Muscle of leg (tissue), 11 donors: ENCODE measurements around the gene CPT1B. TPM values are rescaled to one million over a fixed set of nuclear protein-coding genes. Genes with fewer than 3 reads are reported as not detected.
A peak's percentile ranks its signal among the peaks of the same experiment; 100 is the strongest.

Experiments
- DNase-seq: peaks from one replicate; pipeline ENCODE4 v3.0.0; 2013
- H3K27ac ChIP-seq: one replicate; pipeline ENCODE4 v1.5.1; 2013; ENCODE audit warnings: mild to moderate bottlenecking, low read length, control low read depth
- H3K27me3 ChIP-seq: one replicate; pipeline ENCODE4 v1.6.1; 2013; ENCODE audit warnings: low read length; ENCODE audit not compliant: control insufficient read depth, insufficient read depth
- H3K36me3 ChIP-seq: one replicate; pipeline ENCODE4 v1.6.1; 2013; ENCODE audit warnings: low read length; ENCODE audit not compliant: control insufficient read depth, insufficient read depth
- H3K4me1 ChIP-seq: one replicate; pipeline ENCODE4 v1.6.1; 2013; ENCODE audit warnings: low read length; ENCODE audit not compliant: control insufficient read depth, insufficient read depth
- H3K4me3 ChIP-seq: one replicate; pipeline ENCODE4 v1.5.1; 2013; ENCODE audit warnings: low read length, control low read depth
- H3K9me3 ChIP-seq: replicated peaks from 2 replicates; pipeline ENCODE4 v1.6.1; 2013; ENCODE audit warnings: low read depth, low read length; ENCODE audit not compliant: control insufficient read depth
- WGBS: methylation state at CpG from one replicate; pipeline ENCODE4 v1.1.5; 2013; ENCODE audit warnings: missing lambda C conversion rate; ENCODE audit not compliant: insufficient coverage; 5-methylcytosine and 5-hydroxymethylcytosine counted together
- polyA plus RNA-seq, 8 donors: library from polyadenylated mRNA; unstranded; fragments of 120-200 nt; gene quantifications; one replicate each; pipeline versions ENCODE4 v1.2.1 to v1.2.3, GENCODE V29; 2013; ENCODE audit warnings: inconsistent platforms in 1 of 8, low replicate concordance in 1 of 8; ENCODE audit not compliant: insufficient read length in 8 of 8, insufficient read depth in 1 of 8
- total RNA-seq: library from RNA; stranded (reverse); fragments of 120-200 nt; gene quantifications from one replicate; pipeline ENCODE4 v1.2.4, GENCODE V29; 2013

Gene CPT1B
- total and polyA plus RNA-seq, 9 donors = 24.5 to 66.6 (median 43.0) TPM

DNA sequence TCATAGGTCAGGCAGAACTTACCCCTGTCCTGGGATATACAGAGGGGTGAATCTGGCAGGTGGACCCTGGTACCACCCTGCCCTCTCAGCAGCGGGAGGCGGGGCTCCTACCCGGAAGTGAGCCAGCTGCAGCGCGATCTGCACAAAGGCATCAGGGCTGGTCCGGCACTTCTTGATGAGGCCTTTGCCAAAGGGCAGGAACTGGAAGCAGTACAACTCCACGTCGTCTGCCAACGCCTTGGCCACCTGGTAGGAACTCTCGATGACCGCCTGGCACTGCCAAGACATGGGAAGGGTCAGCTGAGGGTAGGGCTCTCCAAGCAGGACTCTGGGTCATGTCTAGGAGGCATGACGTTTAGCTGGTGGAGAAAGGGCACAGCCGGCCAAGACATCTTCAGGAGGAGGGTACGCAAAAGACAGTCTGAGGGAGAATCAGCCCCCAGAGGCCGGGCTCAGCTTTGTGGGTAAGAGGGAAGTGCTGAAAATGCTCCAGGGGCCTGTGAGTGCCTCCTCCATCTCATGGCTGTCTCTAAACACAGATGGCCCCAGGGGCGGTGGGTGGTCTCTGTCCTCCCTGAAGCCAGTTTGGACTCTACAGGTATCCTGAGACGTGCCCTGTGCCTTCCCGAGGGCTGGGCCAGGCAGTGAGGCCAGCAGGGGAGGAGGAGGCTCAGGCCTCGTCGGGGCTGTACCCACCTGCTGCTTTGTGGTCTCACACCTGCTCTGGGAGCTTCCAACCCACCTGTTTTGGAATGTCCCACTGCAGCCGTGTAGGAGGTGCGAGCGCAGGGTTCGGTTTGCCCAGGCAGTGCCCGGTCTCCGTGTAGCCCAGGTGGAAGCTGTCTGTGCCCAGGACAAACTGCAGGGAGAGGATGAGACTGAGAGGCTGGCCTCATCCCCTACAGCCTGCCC is 6.7 kb downstream of the CPT1B start:
- DNase-seq = no peak

DNA sequence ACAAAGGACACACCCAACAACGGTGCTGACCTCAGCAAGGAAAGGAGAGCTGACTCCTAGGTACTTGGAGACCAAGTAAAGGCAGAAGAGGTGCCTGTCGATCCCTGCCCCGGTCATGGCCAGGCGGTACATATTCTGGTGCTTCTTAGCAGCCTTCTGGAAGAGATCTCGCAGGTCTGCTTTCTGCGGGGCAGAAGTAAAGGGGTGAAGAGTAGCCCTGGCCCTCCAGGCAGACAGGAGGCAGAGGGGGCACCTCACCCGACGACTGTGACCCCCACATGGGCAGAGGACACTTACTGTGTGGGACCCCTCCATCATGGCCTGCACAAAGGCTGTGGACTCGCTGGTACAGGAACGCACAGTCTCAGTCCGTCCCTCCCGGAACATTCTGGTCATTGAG is 7.4 kb downstream of the CPT1B start:
- Histone ChIP-seq H3K27me3 (no peaks in the 10 kb centered on the region), H3K27ac (no peak overlapping the region), H3K4me3 (no peak overlapping the region), H3K36me3 (peaks cover 32% of the 10 kb centered on the region), H3K4me1 (no peaks in the 10 kb centered on the region), H3K9me3 (no peaks in the 10 kb centered on the region)
- WGBS = 86% methylated on average over 11 of the region's 12 CpGs
- no peak for DNase-seq

More for the DNA sequence above, 6.7 kb downstream of the CPT1B start:
- Histone ChIP-seq H3K4me1 (no peaks in the 10 kb centered on the region), H3K4me3 (no peak overlapping the region), H3K9me3 (no peaks in the 10 kb centered on the region), H3K36me3 (peaks cover 32% of the 10 kb centered on the region), H3K27me3 (peaks cover 3% of the 10 kb centered on the region), H3K27ac (no peak overlapping the region)
- WGBS = 85% methylated on average over 25 of the region's 26 CpGs

DNA sequence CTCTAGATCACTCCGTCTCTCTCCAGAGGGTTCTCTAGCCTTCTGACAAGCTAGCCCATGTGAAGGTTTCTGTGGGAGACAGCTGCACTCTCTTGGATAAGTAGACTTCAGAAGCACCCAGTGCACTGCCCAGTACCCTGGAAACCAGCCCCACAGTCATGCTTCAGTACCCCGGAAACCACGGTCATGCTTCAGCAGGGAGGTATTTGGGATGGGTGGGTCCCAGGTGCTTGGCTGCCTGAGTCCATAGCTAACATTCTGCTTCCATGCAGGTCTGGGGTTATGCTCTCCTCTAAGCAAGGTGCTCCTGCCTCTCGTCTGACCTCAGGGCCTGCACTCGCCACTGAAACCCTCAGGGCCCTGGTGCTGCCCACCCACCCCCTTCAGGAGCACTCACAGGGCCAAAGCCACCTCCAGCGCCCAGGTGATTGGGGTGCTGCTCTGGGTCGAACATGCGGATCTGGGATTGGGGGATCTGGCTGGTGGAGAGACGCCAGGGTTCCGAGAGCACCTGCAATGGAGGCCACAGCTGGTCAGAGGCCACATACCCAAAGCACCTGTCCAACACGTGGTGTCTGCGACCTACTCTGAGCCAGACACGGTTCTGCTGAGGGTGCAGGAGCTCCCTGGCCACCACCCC is 8.2 kb downstream of the CPT1B start:
- Histone ChIP-seq H3K27me3 (peaks cover 2% of the 10 kb centered on the region), H3K4me1 (no peaks in the 10 kb centered on the region), H3K36me3 (peaks cover 32% of the 10 kb centered on the region), H3K27ac (no peak overlapping the region), H3K9me3 (no peaks in the 10 kb centered on the region), H3K4me3 (no peak overlapping the region)
- WGBS = 81% methylated on average over 11 of the region's 13 CpGs
- DNase-seq = no peak

DNA sequence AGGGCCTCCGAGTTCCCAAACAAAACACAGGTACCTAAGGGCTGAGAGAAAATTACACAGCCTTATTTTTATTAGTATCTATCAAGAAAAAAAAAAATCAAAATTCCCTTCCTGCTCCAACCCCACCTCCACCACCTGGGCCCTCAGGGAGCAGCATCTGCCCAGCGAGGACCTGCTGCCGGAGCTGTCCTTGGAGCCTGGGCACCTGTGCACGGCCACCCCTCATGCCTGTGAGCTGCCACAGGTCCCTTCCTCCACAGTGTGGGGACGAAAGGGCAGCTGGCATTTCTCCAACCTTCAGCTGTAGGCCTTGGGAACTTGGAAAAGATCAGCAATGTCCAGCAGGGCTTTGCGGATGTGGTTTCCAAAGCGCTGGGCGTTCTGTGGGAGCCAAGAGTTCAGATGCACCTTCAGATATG is 9.2 kb downstream of the CPT1B start:
- no peaks in the 10 kb centered on the region for H3K9me3 ChIP-seq
- peaks cover 29% of the 10 kb centered on the region for H3K36me3 ChIP-seq
- H3K27me3 ChIP-seq = peaks cover 2% of the 10 kb centered on the region
- no peak overlapping the region for H3K4me3 ChIP-seq
- no peak overlapping the region for H3K27ac ChIP-seq
- WGBS = 84% methylated on average over 6 of the region's 8 CpGs
- no peaks in the 10 kb centered on the region for H3K4me1 ChIP-seq
- no peak for DNase-seq

DNA sequence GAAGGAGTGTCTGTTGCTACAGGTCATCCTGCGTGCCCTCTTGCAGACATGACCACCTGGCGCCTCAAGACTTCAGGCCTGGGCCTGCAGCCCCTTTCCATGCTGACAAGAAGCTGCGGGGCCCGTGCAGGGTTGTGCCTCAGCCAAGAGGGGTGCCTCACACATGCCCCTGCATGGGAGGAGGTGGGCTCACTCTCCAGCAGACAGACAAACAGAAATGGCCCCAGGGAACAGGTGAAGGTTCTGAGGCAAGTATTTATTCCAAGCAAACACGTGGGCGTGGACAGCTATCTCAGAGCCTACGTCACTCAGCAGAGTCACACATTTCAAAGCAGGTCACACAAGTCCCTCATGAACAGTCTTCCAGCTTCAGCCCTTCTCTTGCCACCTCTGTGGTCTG is 9.6 kb downstream of the CPT1B start:
- 64% methylated on average over 4 of the region's 7 CpGs for WGBS
- H3K4me3 ChIP-seq = no peak overlapping the region
- H3K27ac ChIP-seq = no peak overlapping the region
- DNase-seq = no peak
- H3K27me3 ChIP-seq = peaks cover 2% of the 10 kb centered on the region
- H3K9me3 ChIP-seq = no peaks in the 10 kb centered on the region
- H3K4me1 ChIP-seq = peaks cover 3% of the 10 kb centered on the region
- peaks cover 26% of the 10 kb centered on the region for H3K36me3 ChIP-seq

DNA sequence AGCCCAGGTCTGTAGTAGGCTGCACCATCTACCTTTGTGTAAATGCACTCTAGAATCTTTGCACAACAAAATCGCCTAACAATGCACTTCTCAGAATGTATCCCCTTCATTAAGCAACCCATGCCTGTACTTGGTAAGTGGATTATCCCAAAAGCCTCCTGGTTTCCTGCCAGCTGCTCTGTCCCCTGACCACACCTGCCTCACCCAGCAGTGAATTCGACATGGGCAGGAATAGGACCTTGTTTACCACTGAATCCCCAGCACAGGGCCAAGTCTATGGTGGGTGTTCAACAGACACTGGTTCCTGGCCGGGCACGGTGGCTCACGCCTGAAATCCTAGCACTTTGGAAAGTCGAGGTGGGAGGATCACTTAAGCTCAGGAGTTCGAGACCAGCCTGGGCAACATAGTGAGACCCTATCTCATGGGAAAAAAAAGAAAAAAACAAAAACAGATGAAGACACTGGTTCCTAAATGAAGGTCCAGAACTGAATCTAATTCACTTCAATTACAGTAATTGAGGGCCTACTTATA is 10.4 kb downstream of the CPT1B start:
- WGBS = 76% methylated on average over 5 of the region's 7 CpGs
- H3K36me3 ChIP-seq = peaks cover 26% of the 10 kb centered on the region
- no peak overlapping the region for H3K27ac ChIP-seq
- H3K4me1 ChIP-seq = peaks cover 10% of the 10 kb centered on the region
- no peaks in the 10 kb centered on the region for H3K9me3 ChIP-seq
- H3K4me3 ChIP-seq = no peak overlapping the region
- peaks cover 5% of the 10 kb centered on the region for H3K27me3 ChIP-seq
- no peak for DNase-seq

DNA sequence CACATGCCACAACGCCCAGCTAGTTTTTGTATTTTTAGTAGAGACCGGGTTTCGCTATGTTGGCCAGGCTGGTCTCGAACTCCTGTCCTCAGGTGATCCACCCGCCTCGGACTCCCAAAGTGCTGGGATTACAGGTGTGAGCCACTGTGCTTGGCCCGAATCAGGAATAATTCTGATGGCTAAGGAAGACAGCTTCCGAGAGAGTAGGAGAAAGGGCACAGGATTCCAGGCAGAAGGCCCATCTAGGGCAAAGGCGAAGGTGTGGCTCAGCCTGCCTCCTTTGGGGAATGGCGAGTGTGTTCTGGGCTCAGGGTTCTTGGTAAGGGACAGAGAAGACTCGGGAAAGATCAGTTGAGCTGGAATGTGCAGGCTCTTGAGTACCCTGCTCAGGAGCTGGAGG is 13.9 kb downstream of the CPT1B start:
- DNase-seq = no peak
- peaks cover 14% of the 10 kb centered on the region for H3K27me3 ChIP-seq
- no peak overlapping the region for H3K27ac ChIP-seq
- WGBS = 90% methylated on average over 10 of the region's 11 CpGs
- no peaks in the 10 kb centered on the region for H3K9me3 ChIP-seq
- H3K4me1 ChIP-seq = peaks cover 10% of the 10 kb centered on the region
- H3K4me3 ChIP-seq = no peak overlapping the region
- H3K36me3 ChIP-seq = peaks cover 5% of the 10 kb centered on the region

DNA sequence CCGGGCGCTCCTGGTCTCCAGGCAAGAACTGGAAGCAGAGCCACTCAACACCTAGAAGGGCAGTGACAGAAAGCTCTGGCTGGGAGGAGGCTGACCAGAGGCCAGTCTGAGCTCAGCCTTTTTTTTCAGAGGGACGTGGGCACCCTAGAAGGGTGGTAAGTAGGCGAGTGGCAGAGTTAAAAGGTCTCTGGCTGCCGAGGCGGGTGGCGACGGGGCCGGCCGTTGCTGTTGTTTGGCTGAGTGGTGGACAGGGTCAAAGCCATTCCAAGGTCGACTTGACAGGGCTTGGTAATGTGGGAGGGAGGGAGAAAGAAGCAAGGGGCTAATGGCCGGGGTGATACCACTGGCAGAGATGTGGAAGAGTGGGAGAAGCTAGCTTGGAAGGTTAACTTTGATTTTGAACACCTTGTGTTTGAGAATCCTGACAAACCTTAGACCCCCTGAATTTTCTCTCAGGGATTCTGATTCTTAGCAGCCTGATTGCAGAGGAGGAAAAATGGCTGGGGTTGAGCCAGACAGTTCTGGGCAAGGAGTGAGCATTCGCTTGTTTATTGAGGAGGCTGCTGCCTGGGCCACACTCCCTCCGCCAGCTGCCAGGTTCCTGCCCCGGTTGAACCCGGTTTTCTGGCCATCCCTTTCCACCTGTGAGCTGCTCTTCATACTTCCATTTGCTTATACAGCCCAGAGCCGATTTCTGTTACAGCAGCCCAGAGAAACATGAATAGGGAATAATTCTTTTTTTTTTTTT is 14.6 kb downstream of the CPT1B start:
- Histone ChIP-seq H3K27me3 (peaks cover 14% of the 10 kb centered on the region), H3K9me3 (no peaks in the 10 kb centered on the region), H3K36me3 (peaks cover 2% of the 10 kb centered on the region), H3K27ac (no peak overlapping the region), H3K4me3 (peak overlapping the region; percentile 58), H3K4me1 (peaks cover 10% of the 10 kb centered on the region)
- whole genome bisulfite sequencing = 18% methylated on average over 11 of the region's 17 CpGs
- DNase-seq = no peak

DNA sequence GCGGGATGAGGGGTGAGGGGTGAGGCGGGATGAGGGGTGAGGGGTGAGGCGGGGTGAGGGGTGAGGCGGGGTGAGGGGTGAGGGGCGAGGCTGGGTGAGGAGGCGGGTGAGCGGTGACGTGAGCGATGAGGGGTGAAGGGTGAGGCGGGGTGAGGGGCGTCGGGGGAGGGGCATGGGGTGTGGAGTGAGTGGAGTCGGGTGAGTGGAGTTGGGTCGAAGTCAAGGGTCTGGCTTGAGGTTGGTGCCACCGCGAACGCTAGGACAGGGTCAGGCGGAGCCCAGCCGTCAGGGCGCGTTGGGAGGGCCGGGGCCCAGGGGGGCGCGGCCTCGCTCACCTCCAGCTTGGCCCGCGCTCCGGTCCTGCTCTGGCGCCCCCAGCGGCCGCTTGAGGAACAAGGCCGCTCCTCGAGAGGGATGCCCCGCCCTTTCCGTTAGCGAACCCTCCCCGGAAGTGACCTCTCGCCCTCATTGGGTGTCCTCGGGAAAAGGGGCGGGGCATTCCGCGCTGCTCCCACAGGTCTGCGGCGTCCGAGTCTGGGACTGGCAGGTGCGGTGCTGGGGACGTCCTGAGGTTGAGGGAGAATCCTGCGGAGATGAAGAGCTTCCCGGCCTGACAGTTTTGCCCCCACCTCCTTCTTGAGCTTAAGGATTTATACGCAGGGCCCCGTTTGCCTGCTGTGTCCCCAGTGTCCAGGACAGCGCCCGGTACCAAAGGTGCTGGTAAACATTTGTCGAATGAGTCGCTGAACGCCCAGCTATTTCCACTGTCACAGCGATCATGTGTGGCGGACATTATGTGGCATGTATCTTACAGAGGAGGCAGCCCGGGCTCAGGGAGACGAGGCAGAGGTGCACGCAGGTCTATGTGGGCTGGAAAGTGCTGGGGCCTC is 15.5 kb downstream of the CPT1B start, which contains the start of gene SYCE3:
SYCE3 (minus strand) TSS at position 397 of the 890 bp plus-strand sequence. CDS start 6,514 bp downstream, outside the sequence.
- peaks cover 10% of the 10 kb centered on the region for H3K4me1 ChIP-seq
- H3K27me3 ChIP-seq = peaks cover 14% of the 10 kb centered on the region
- no peaks in the 10 kb centered on the region for H3K36me3 ChIP-seq
- peak within 1 kb of the TSS; percentile 58 for H3K4me3 ChIP-seq
- H3K9me3 ChIP-seq = no peaks in the 10 kb centered on the region
- DNase-seq = peak; percentile 96
- no peak within 1 kb of the TSS for H3K27ac ChIP-seq
- WGBS = under 1% methylated on average over 46 of the region's 61 CpGs
